Measurements from ENCODE around the gene POU3F3. TPM values are rescaled to one million over a fixed set of nuclear protein-coding genes. Genes with fewer than 3 reads are reported as not detected.

POU3F3 gene
- total RNA-seq, 1 donor from 2014 or later: not detected

Other genes starting within 250 kb of the POU3F3 start
- gene MRPS9, start 184.0 kb downstream of the POU3F3 start, total RNA-seq: 12.9 and 18.7 TPM in 2 replicates